ENCODE measurements around the gene HLA-F.

DNA sequence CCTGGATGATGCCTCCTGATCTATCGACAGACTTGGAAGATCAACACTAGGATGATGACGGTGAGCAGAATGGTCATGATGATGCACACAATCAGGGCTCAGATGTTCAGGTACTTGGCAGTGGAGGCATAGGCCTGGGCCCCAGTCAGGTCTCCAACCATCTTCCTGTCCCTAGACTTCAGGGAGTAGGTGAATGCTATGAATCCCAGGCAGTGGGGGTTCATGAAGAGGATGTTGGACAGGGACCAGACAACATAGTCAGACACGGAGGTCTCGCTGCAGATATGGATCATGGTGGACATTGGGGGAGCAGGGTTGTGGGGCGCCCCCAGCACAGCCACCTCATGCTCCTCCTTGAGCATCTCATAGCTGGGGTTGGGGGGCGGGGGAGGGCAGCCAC, 27.5 kb downstream of the HLA-F start:
- no peak for TF ChIP-seq TAF1 (IDR thresholded peaks at IDR 0.05; ENCODE audit: borderline replicate concordance, low read depth, low read length)
- TF ChIP-seq RAD21 (IDR thresholded peaks at IDR 0.05; ENCODE audit: low read length) = no peak
- no peak for TF ChIP-seq NFIC (IDR thresholded peaks at IDR 0.05; ENCODE audit: borderline replicate concordance)

All from SK-N-SH (cell line).